BLaER1 (cell line): Measurements from ENCODE around the gene CD300LG.
"Not testable (repeated sequence)": the region's sequence is repeated elsewhere in the genome, so short reads cannot be mapped to it uniquely, and the experiment has no call there.

Experiments
- H3K27ac ChIP-seq: shearing (Covaris generic); formaldehyde crosslinking; 2 replicates; pipeline ENCODE4 v1.8.1; 2022
- H3K27me3 ChIP-seq: shearing (Covaris generic); formaldehyde crosslinking; 2 replicates; pipeline ENCODE4 v1.8.1; 2022
- H3K36me3 ChIP-seq: shearing (Covaris generic); formaldehyde crosslinking; 2 replicates; pipeline ENCODE4 v1.8.1; 2022
- H3K4me1 ChIP-seq: shearing (Covaris generic); formaldehyde crosslinking; 2 replicates; pipeline ENCODE4 v1.8.1; 2022
- H3K4me2 ChIP-seq: shearing (Covaris generic); formaldehyde crosslinking; 2 replicates; pipeline ENCODE4 v1.8.1; 2022
- H3K4me3 ChIP-seq: shearing (Covaris generic); formaldehyde crosslinking; 2 replicates; pipeline ENCODE4 v1.8.1; 2022
- H3K9ac ChIP-seq: shearing (Covaris generic); formaldehyde crosslinking; 2 replicates; pipeline ENCODE4 v1.8.1; 2022
- H3K9me3 ChIP-seq: shearing (Covaris generic); formaldehyde crosslinking; 2 replicates; pipeline ENCODE4 v1.8.1; 2022
- H4K20me1 ChIP-seq: shearing (Covaris generic); formaldehyde crosslinking; 2 replicates; pipeline ENCODE4 v1.8.1; 2022
- Cebpa-rat ChIP-seq: shearing (Covaris generic); IDR thresholded peaks from 2 replicates; pipeline ENCODE4 v1.8.1; 2022

Gene CD300LG

GRCh38 chr17:43832976-43833829 lies 13.8 kb upstream of the CD300LG start, which contains the start of gene MPP3:
Gene MPP3, minus strand, starts transcription at chr17:43833146. Its CDS starts 1,240 bp downstream, at chr17:43831906.
- Histone ChIP-seq H3K9ac (peak within 1 kb of the TSS; percentile 73), H3K27me3 (peaks cover 4% of the 10 kb centered on the region; the same call in 1 of the 2 replicates), H3K36me3 (peaks cover 8% of the 10 kb centered on the region; the same call in 1 of the 2 replicates), H3K9me3 (no peaks in the 10 kb centered on the region), H3K27ac (0 out of 2 replicates have a peak within 1 kb of the TSS, but pooled peaks have one; percentile 9), H3K4me2 (peak within 1 kb of the TSS; percentile 97), H3K4me1 (peaks cover 13% of the 10 kb centered on the region; the same call in 1 of the 2 replicates), H4K20me1 (no peaks in the 10 kb centered on the region), H3K4me3 (peak within 1 kb of the TSS; percentile 73)
- TF ChIP-seq Cebpa-rat: no peak

GRCh38 chr17:43834106-43834505 lies 12.9 kb upstream of the CD300LG start:
- no peak overlapping the region for H3K4me3 ChIP-seq
- peaks cover 8% of the 10 kb centered on the region; the same call in 1 of the 2 replicates for H3K36me3 ChIP-seq
- H3K27me3 ChIP-seq: peaks cover 4% of the 10 kb centered on the region; the same call in 1 of the 2 replicates
- TF ChIP-seq Cebpa-rat: no peak
- no peak overlapping the region for H3K4me2 ChIP-seq
- no peaks in the 10 kb centered on the region for H4K20me1 ChIP-seq
- no peak overlapping the region for H3K27ac ChIP-seq
- no peaks in the 10 kb centered on the region for H3K9me3 ChIP-seq
- peaks cover 13% of the 10 kb centered on the region; the same call in 1 of the 2 replicates for H3K4me1 ChIP-seq
- H3K9ac ChIP-seq: no peak overlapping the region

DNA sequence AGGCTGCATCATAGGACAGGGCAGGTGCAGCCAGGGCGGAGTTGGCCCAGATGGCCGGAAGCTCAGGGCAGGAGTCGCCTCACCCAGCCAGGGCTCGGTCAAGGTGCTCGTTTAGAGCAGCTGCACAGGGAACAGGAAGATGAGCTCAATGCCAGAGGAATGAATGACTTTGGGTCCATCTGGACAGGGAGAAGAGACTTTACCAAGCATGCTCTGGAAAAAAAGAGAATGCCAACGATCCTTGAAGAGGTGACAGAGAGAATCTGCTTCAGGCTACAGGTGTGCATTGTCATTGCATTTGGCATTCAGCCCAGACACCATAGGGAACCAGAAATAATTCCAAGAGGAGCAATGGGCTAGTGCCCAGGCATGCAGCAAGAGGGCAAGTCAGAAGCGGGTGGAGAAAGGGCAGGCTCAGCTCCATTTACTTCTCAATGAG lies 7.3 kb upstream of the CD300LG start:
- H3K4me2 ChIP-seq: no peak overlapping the region

DNA sequence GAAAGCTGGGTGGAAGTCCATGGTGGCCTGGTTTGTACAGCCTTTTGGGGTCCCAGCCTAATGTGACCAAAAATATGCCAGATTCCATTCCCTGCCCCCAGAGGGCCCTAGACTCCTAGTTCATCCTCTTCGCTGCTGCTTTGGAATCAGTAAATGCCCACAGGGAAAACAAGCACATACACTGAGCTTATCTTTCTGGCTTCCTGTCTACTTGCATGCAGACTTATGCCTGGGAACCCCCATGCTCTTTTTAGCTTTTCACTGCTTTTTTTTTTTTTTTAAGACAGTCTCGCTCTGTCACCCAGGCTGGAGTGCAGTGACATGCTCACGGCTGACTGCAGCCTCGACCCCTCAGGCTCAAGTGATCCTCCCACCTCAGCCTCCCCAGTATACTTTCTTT lies 6.2 kb upstream of the CD300LG start:
- no peaks in the 10 kb centered on the region for H3K36me3 ChIP-seq
- TF ChIP-seq Cebpa-rat: no peak
- no peak overlapping the region for H3K27ac ChIP-seq
- no peaks in the 10 kb centered on the region for H3K9me3 ChIP-seq
- 0 out of 2 replicates have a peak, but pooled peaks cover 4% of the 10 kb centered on the region for H3K4me1 ChIP-seq
- no peaks in the 10 kb centered on the region for H4K20me1 ChIP-seq
- 0 out of 2 replicates have a peak overlapping the region, but pooled peaks have one; percentile 0 for H3K4me2 ChIP-seq
- no peak overlapping the region for H3K4me3 ChIP-seq
- no peak overlapping the region for H3K9ac ChIP-seq
- H3K27me3 ChIP-seq: no peaks in the 10 kb centered on the region

More for the DNA sequence above, 7.3 kb upstream of the CD300LG start:
- no peaks in the 10 kb centered on the region for H3K9me3 ChIP-seq
- no peaks in the 10 kb centered on the region for H4K20me1 ChIP-seq
- H3K27me3 ChIP-seq: no peaks in the 10 kb centered on the region
- no peak for TF ChIP-seq Cebpa-rat
- H3K9ac ChIP-seq: no peak overlapping the region
- H3K36me3 ChIP-seq: no peaks in the 10 kb centered on the region
- 0 out of 2 replicates have a peak, but pooled peaks cover 4% of the 10 kb centered on the region for H3K4me1 ChIP-seq
- H3K4me3 ChIP-seq: no peak overlapping the region
- no peak overlapping the region for H3K27ac ChIP-seq

GRCh38 chr17:43841282-43841681 lies 5.7 kb upstream of the CD300LG start:
- Histone ChIP-seq H3K9me3 (no peaks in the 10 kb centered on the region), H4K20me1 (no peaks in the 10 kb centered on the region), H3K4me2 (0 out of 2 replicates have a peak overlapping the region, but pooled peaks have one; percentile 0), H3K4me1 (0 out of 2 replicates have a peak, but pooled peaks cover 4% of the 10 kb centered on the region), H3K36me3 (no peaks in the 10 kb centered on the region), H3K9ac (no peak overlapping the region), H3K4me3 (no peak overlapping the region), H3K27me3 (no peaks in the 10 kb centered on the region), H3K27ac (no peak overlapping the region)
- TF ChIP-seq Cebpa-rat: no peak

DNA sequence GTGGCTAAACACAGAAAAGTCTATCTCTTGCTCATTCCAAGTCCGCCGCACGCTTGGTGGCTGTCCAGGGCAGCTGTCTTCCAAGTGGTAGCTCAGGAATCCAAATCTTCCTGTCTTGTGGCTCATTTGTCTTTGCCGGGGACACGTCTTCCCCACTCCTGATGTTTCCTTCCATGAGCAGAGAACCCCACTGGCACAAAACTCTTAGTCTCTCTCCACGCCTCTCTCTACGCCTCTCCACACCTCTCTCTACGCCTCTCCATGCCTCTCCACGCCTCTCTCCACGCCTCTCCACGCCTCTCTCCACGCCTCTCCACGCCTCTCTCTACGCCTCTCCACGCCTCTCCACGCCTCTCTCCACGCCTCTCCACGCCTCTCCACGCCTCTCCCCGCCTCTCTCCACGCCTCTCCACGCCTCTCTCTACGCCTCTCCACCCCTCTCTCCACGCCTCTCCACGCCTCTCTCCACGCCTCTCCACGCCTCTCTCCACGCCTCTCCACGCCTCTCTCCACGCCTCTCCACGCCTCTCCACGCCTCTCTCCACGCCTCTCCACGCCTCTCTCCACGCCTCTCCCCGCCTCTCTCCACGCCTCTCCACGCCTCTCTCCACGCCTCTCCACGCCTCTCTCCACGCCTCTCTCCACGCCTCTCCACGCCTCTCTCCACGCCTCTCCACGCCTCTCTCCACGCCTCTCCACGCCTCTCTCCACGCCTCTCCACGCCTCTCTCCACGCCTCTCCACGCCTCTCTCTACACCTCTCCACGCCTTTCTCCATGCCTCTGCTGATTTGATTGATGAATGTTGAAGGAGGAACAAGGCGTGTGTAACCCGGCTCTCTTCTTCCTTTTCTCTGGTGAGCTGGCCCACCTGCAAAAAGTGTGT lies 4.6 kb upstream of the CD300LG start:
- H4K20me1 ChIP-seq, H3K9ac ChIP-seq, H3K36me3 ChIP-seq, H3K4me2 ChIP-seq, H3K4me1 ChIP-seq, H3K9me3 ChIP-seq, H3K27me3 ChIP-seq, H3K4me3 ChIP-seq, H3K27ac ChIP-seq: not testable (repeated sequence)

GRCh38 chr17:43842975-43843325 lies 4.0 kb upstream of the CD300LG start:
- Histone ChIP-seq H3K36me3 (no peaks in the 10 kb centered on the region), H3K27me3 (no peaks in the 10 kb centered on the region), H4K20me1 (no peaks in the 10 kb centered on the region), H3K9me3 (no peaks in the 10 kb centered on the region), H3K9ac (no peak overlapping the region), H3K4me1 (peaks cover 4% of the 10 kb centered on the region; the same call in 1 of the 2 replicates), H3K4me2 (no peak overlapping the region), H3K27ac (no peak overlapping the region), H3K4me3 (no peak overlapping the region)
- TF ChIP-seq Cebpa-rat: no peak

DNA sequence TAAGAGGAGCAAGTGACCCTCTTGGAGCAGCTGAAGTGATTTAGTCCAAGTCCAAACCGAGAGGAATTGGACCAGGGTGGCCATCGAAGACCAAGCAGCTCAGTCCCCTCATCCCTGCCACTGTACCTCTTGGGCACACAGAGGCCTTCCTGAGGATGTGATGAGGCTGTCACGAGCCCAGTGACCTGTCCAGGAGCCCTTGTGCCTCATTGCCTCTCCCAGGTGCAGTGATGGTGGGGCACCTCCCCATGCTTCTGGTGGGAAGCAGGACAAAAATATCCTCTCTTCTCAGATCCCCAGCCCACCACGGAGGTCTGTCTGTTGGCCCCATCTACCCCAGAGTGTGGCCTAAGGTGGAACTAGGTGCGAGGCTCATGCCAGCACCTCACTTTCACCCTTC lies 2.7 kb upstream of the CD300LG start:
- Histone ChIP-seq H3K4me1 (peaks cover 4% of the 10 kb centered on the region; the same call in 1 of the 2 replicates), H4K20me1 (no peaks in the 10 kb centered on the region), H3K27ac (no peak overlapping the region), H3K4me3 (no peak overlapping the region), H3K36me3 (no peaks in the 10 kb centered on the region), H3K27me3 (no peaks in the 10 kb centered on the region), H3K9ac (no peak overlapping the region), H3K4me2 (no peak overlapping the region), H3K9me3 (no peaks in the 10 kb centered on the region)
- TF ChIP-seq Cebpa-rat: no peak

- no peaks in the 10 kb centered on the region for H3K36me3 ChIP-seq
- H4K20me1 ChIP-seq: no peaks in the 10 kb centered on the region
- no peak overlapping the region for H3K27ac ChIP-seq
- no peak overlapping the region for H3K4me3 ChIP-seq
- H3K9me3 ChIP-seq: no peaks in the 10 kb centered on the region
- TF ChIP-seq Cebpa-rat: no peak
- H3K4me1 ChIP-seq: peaks cover under 1% of the 10 kb centered on the region; the same call in 1 of the 2 replicates
- H3K9ac ChIP-seq: no peak overlapping the region
- H3K4me2 ChIP-seq: no peak overlapping the region
- H3K27me3 ChIP-seq: no peaks in the 10 kb centered on the region
Observed at GRCh38 chr17:43845766-43846165, 1.2 kb upstream of the CD300LG start.
